ENCODE measurements around the gene CAPN2.

DNA sequence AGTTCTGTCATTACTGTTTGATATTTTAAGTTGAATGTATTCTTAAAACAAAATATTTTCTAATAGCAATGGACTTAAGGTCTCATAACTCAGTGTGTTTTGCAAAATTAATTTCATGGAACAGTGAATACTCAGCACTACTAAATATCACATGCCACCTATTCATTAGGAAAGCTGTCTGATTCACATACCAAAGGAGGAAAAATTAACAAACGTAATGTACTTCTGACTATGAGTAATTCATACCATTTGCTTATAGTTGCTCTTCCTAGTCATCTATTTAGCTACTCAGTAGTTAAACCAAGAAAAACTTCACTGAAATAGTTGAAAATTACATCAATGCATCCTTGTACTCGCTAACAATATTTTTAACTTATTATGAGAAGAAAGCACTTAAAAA lies 98.2 kb downstream of the CAPN2 start:
- TF ChIP-seq CTCF (conservative IDR thresholded peaks at IDR 0.05; ENCODE audit: low read length) (no peak), EZH2phosphoT487 (IDR thresholded peaks at IDR 0.05; ENCODE audit: borderline replicate concordance, low read depth, low read length) (no peak)

Measured in OCI-LY7 (cell line).